GM18519 (cell line): Measurements from ENCODE around the gene RHBDF2.

Experiments
- ATAC-seq: cut with Tn5 transposase; IDR thresholded peaks from one replicate; pipeline ENCODE4 v1.9.1; 2021; ENCODE audit warnings: mild to moderate bottlenecking, moderate library complexity; ENCODE audit not compliant: unreplicated experiment, low FRiP score

Gene RHBDF2

DNA sequence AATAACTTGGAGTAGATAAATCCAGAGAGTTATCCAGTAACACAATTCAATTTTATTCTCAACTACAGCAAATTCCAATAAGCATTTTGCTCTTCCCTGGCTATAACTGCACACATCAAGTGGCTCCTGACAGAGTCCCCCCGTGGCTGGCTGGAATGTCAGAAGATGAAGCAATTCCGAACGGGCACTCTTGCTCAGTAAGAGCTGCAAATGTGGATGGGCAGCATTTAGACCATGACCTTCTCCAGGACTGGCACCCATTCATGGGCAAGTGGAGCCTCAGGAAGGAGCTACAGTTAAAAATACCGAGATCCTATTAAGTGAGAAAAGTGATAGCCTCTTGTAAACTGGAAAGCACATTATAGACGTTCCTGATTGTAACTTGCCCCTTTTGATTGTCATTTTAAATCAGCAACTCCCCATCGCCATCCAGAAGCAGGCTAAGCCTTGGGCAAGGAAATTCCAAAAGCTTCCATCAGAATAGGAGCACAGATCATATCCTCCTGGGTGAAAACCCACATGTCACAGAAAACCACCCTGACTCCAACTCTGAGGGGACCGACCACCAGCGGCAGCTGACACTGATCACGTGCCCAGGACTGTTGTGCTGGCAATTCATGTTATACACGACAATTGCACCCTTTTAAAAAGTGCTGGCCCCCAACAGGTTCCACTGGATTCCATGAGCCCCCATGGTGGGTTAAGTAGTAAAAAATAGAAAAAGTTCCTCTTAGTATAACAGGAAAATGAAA is 55.4 kb downstream of the RHBDF2 start:
- no peak for ATAC-seq

DNA sequence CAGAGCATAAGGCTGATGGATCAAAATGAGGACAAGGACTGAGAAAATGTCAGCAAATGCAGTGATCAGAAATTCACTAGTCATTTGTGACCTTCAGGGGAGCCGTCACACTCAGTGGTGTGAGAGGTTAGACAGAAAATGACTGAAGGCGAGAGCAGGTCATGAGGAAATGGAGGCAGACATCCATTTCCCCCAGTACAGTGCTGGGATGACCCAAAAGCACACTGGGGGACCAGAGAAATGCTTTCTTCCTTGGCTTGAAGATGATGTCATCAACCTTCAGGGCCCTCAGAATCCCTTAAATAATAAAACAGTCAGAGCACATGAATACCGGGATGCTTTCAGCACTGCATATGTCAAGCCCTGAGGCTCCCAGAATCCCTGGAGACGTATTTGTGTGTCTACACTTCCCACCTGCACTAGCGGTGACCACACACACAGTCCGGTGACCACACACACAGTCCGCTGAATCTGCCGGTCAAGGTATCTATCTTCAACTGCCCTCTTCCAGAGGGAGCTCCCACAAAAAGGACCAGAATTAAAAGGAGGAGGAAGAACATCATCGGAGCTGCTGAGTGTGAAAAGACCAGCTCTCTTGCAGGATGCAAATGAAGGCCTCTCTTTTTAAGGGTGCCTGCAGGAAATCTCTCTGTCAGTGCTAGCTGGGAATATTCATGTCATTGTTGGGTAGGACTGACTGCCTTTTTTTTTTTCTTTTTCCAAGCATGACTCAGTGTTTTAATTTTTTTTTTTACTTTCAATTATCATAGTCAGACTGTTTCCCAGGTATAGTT is 56.5 kb downstream of the RHBDF2 start:
- ATAC-seq, result no peak

DNA sequence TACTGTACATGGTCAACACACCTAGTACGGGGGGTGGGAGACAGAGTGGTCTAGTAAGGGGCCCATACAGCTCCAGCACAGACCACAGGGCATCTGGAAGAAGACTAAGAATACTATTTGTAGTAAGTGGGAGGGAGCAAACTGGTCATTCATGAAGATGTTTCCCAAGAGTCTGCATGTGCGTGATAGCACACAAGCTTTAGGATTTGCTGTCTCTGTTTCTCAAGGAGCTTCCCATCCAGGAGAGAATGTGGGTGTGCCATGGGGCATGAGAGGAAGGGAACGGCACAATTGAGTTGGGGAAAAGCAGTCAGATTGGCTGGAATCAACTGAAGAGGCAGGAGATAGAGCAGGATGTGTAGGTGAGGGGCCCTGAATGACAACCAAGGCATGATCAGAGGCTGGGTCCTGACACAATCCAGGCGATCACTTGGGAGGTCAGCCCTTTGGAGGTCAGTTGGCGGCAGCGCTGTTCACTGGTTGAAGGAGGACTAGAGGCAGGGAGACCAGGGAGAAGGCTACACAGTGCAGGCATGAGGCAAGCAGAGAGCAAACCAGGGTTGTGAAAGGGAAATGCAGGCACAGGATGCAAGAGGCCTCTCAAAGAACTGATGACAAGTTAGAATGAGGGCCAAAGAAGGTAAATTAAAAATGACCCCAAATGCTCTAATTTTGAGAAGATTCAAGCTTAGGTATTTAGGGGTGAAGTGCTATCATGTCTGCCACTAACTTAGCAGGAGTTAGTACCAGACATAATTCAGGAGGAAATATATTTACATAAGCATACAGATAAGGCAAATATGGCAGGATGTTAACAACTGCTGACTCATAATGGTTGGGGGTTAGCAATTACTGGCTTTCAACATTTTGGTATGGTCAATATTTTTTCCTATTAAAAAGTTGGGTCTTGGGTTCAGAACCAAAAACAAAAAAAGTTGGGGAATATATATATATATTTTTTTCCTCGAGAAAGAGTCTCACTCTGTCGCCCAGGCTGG is 58.6 kb downstream of the RHBDF2 start:
- no peak for ATAC-seq

DNA sequence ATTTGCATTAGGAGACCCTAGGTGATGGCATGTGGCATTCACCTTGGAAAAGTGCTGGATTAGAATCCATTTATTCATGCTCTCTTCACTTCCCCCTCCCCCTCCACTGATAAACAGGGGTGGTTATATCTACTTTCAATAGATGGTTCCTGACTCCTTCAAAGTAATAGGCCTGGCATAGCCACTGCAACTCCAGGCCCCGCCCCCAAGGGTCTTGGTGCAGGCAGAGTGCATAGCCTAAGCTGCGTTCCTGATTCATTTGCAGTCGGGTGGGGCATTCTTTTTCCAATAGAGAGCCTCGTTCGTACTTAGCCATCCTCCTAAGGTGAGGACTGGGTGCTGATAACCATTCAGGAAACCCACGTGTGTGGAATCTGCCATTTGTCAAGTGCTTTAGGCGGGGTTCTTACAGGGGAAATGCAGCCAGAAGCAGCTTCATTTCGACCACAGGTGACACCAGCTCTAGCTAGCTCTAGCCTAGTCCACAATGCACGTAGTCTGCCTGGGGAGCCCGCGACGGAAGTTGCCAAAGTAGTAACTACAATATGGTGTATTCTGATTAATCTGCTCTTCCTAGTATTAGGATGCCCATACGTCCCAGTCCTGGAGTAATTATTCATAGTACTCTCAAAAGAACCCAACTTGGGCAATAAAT is 59.4 kb downstream of the RHBDF2 start:
- ATAC-seq, result no peak

DNA sequence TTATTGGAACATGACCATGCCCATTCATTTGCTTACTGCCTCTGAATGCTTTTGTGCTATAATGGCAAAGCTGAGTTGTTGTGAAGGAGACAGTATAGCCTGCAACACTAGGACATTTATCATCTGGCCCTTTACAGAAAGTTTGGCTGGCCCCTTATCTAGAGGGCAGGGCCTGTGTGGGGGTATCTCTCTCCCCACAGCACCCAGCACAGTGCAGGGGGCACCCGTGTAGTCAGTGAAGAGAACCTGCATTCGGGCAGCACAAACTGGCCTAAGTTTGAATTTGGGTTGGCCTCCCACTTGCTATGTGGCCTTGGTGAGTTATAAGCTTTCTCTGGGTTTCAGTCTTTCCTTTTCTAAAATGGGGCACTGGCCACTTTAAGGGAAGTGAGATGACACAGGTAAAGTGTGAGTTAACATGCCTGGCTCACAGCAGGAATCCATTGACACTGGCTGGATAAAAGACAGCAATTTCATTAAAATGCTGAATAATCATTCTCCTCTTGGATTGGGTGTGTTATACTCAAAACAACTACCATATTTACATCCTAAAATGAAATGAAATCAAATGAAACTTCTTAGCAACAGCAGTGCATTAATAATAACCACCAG is 60.4 kb downstream of the RHBDF2 start:
- no peak for ATAC-seq

DNA sequence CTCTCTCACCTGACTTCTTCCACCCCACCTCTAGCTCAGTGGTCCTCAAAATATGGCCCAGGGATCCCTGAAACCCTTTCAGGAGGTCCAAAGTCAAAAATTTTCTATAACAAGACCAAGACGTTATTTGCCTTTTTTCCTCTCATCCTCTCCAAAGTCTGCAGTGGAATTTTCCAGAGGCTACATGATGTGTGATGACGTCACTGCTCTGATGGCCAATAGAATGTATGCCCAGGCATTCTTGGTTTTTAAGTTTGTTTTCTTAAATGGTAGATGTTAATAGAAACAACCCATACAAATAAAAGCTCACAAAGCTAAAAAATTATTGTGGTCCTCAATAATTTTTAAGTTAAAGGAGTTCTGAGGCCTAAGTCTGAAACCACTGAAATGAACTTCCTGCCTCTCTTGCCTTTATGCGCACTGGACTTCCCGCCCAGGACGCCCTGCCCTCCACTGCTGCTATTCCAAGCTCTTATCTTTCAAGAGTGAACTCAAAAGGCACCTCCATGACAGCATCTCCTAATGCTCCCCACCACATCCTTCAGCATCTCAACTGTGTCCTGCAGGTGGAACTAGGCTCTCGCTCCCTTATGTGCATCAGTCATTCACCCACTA is 61.8 kb downstream of the RHBDF2 start:
- ATAC-seq, result no peak

DNA sequence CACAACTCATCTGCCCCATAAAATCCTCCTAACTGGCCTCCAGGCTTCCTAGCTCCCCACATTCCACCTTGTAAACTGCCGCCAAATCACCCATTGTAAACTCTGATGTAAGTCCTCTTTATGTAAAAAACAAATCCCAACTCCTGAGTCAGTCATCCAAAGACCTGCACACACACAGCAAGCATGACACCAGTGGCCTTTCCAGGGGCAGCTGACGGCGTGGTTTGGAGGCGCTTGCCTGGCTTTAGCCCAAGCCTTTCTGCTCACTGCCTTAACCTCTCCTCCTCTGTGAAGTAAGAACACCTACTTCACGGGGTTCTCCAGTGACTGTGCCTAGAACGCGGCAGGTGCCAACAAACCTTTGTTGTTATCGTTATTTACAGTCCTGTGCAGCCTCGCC is 62.3 kb downstream of the RHBDF2 start:
- ATAC-seq, result no peak

DNA sequence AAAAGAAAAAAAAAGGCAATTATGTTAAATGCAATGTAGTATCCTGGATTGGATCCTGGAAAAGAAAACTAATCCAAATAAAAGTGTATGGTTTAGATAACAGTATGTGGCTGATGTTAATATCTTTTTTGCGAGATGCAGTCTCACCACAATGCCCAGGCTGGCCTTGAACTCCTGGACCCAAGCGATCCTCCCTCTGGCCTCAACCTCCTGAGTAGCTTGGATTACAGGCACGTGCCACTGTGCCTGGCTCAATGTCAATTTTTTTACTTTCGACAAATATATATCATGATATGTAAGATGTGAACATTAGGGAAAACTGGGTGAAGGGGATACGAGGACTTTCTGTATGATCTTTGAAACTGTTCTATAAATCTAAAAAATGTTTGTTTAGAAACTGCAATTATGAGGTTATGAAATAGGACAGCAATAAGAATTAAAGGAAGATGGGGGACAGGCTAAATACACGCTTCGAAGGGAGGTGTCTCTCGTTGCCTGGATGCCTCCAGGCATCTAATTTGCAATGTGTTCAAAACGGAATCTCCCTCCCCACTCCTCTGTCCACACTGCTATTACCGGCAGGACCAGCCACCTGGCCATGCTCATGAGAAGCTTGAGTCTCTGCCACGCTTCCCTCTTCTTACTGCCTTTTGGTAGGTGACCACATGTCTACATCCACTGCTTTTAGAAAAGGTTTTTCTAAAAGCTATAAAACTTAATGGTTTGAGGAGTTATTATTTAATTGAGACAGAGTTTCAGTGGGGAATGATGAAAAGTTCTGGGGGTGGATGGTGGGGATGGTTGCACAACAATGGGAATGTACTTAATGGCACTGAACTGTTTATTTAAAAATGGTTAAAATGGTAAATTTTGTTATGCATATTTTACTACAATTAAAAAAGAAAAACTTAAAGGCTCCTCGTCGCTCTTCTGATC is 63.5 kb downstream of the RHBDF2 start:
- no peak for ATAC-seq

DNA sequence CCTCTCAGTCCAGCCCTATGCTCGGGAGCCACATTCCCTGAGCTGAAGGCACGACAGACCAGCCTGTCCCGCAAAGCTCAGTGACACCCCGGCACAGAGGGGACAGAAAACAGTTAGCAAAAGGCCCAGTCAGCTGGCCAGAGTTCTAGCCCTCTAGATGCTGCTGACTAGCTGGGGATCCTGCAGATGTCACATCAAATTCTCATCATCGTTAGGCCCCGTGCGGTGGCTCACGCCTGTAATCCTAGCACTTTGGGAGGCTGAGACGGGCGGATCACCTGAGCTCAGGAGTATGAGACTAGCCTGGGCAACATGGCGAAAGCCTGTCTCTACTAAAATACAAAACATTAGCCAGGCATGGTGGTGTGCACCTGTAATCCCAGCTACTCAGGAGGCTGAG is 65.5 kb downstream of the RHBDF2 start:
- no peak for ATAC-seq

DNA sequence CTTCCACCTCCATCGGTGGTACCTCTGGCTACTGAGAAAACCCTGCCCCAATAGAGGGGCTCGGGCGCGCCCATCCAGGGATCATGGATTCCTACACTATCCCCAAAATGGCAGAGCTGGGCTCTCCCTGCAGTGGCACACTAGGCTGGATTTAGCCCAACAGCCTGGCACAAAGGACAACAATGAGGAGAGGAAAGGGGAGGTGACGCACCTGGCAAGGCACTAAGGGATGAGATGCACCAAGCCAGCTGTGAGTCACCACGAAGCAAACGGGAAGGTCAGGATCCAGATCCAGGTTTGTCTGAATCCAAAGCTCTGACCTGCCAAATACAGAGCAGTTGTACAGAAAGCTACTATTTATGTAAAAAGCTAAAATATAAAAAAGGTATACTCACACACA is 66.4 kb downstream of the RHBDF2 start:
- no peak for ATAC-seq

DNA sequence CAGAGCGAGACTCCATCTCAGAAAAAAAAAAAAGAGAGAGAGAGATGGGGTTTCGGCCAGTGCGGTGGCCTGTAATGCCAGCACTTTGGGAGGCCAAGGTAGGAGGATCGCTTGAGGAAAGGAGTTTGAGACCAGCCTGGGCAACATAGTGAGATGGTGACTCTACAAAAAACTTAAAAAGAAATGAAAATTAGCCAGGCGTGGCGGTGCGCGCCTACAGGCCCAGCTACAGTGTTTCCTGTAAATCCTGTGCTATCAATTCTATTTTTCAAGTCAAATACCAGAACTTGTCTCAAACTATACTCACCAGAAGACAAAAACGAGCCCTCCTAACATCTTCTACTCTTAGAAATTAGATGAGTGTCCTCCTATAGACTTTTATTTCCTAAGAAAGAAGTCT is 67.5 kb downstream of the RHBDF2 start:
- ATAC-seq, result no peak

DNA sequence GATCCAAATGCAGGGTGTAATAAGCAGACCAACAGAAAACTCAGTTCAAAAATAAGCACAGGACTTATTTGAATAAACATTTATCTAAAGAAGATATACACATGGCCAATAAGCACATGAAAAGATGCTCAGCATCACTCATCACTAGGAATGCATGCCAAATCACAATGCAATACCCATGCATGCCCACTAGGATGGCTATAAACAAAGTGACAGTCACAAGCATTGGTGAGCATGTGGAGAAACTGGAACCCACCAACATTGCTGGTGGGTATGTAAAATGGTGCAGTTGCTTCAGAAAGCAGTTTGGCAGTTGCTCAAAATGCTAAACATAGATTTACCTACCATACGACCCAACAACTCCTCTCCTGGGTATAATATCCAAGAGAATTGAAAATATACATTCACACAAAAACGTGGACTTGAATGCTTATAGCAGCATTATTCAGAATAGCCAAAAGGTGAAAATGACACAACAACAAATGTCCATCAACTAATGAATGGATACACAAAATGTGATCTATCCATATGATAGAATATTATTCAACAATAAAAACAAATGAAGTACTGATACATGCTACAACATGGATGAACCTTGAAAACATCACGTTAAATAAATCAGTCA is 68.4 kb downstream of the RHBDF2 start:
- no peak for ATAC-seq

DNA sequence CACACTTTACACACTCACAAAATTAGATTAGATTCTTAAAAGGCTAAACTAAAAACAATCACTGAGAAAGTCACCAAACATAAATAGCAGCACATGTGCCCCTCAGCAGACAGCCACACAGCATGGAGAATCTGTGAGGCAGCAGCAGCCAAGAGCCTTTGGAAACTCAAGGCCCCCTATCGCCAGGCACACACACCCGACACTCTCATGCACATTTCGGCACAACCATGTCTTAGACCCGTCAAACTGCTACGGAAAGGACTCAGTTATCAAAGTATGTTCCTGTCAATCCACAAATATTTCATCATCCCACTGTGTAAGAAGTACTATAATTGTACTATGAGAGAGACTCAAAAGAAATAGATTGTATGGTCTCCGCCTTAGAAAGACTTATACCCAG is 69.2 kb downstream of the RHBDF2 start:
- ATAC-seq, result no peak

DNA sequence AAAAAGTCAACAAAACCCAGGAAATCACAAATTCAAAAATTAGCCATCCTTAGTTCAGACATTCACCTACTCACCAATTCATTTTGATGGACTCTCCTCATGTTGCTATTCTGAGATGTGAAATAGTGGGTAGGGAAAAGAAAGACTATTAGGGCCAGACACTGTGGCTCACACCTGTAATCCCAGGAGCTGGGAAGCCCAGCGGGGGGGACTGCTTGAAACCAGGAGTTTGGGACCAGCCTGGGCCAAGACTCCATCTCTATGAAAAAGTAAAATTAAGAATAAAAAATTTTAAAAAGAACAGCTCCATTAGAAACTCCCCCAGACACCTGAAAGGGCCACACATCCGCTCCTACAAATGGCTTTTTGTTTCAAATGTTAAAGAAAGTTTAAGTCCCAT is 69.7 kb downstream of the RHBDF2 start:
- no peak for ATAC-seq

DNA sequence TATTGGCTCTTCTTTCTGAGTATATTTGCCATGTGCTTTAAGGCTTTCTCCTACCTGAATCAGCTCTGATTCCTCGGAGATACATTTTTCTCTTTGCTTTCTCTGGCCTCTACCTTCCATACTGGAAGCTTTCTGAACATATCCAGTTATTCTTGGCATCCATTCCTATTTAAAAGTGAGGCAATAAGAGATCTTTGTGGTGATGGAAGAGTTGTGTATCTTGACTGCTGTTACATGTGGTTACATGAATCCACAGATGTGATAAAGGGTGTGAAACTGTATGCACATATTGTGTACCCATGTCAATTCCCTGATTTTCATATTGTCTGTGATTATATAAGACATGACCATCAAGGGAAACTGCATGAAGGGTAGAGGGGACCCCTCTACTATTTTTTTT is 72.7 kb downstream of the RHBDF2 start:
- no peak for ATAC-seq

DNA sequence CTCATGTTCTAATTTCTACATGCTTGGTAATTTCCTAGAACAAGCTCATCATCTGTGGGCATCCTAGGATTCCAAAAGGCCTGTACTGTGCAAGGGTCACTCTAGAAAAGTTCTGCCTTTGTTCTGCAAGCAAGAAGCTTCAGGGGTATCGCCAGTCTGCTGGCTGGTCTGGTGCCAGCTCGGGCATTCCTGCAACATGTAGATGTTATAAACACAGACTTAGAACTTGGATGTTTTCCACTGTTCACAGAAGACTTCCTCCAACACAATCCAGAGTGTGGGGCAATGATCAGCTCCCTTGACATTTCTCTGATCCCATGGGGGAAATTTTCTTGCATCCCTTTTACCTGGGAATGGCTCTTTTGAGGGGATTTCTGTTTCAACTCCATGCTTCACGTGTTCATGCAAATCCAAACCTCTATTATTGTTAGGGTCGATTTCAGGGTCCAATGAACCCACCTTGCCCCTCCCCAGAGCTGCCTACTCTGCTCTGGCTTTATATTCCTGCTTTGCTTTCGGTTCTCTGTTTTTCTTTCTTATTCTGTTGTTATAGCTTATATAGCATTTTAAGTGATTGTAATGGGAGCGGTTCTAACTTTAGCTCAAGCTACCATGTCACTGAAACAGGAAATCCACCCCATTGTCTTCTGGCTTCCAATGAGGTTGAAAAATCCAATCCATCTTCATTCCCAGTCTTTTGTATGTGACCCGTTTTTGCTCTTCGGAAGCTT is 73.6 kb downstream of the RHBDF2 start:
- ATAC-seq, result no peak

DNA sequence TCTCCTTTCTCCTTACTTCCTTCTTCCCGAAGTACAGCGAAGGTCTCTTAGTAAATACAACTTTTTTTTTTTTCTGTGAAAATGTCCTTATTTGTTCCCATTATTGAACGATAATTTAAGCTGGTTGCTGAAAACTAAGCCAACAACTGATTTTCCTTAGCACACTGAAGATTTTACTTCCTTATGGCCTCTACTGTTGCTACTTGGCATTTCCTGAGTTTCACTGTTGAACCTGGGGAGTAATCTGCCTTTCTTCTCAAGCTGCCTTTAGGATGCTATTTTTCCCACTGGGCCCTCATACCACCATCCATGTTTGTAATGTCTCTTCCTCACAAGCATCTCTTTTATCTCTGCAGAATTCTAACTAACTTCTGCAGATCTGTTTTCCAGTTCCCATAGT is 74.4 kb downstream of the RHBDF2 start:
- ATAC-seq, result no peak
